Kidney capillary endothelial cell (primary cell): ENCODE measurements around the gene PPM1D.
"Not testable (repeated sequence)": the region's sequence is repeated elsewhere in the genome, so short reads cannot be mapped to it uniquely, and the experiment has no call there.

ENCODE experiments used
- DNase-seq: peaks from one replicate; pipeline ENCODE4 v3.0.0-alpha.2; 2018; ENCODE audit warnings: low spot score

Gene PPM1D

GRCh38 chr17:60622961-60623360 is 23.0 kb downstream of the PPM1D start:
- no peak for DNase-seq

GRCh38 chr17:60623415-60623814 is 23.4 kb downstream of the PPM1D start:
- no peak for DNase-seq

DNA sequence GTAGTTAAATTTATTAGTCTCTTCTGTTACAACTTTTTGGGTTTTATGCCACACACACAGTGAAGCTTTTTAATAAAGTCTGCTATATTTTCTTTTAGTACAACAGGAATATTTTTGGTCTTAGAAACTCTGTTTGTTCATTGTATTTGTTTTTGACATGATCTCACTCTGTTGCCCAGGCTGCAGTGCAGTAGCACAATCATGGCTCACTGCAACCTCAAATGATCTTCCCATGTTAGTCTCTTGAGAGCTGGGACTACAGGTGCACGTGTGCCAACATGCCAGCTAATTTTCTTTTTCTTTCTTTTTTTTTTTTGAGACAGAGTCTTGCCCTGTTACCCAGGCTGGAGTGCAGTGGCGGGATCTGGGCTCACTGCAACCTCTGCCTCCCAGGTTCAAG is 27.1 kb downstream of the PPM1D start:
- no peak for DNase-seq

DNA sequence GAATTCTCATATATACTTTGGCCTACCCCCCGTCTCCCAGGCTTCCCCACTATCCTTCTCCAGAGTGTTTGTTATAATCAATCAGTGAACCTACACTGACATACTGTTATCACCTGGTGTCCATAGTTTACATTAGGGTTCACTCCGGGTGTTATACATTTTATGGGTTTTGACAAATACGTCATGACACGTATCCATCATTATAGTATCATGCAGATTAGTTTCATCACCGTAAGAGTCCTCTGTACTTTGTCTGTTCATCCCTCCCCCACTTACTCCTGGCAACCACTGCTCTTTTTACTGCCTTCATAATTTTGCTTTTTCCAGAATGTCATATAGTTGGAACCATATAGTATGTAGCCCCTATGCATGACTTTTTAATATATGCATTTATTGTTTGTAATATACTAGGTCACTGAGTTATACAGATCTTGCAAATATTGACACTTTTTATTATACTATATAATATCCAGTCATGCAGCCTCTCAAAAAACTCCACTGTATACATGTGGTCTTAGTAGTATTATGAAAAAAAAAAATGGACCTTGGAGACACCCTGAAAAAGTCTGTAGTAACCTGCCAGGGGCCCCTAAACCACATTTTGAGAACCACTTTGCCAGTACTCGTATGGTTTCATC is 28.4 kb downstream of the PPM1D start:
- no peak for DNase-seq

DNA sequence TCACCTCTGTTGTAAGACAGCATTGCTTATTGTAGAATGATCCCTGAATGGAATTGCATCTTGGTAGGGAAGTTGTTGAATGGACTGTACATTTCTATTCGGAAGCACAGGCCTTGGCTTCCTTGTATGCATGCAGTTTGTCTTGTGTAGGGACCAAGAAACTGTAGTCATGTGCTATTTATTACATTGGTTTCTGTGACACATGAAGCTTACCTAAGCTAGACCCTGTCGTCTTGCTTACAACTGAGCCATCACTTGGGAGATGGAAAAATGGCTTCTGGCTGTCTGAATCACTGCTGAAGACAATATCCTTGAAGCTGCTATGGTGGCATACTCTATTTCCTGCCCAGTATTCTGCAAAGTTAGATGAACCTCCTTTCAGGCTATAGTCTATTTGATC is 29.1 kb downstream of the PPM1D start:
- DNase-seq, result no peak

DNA sequence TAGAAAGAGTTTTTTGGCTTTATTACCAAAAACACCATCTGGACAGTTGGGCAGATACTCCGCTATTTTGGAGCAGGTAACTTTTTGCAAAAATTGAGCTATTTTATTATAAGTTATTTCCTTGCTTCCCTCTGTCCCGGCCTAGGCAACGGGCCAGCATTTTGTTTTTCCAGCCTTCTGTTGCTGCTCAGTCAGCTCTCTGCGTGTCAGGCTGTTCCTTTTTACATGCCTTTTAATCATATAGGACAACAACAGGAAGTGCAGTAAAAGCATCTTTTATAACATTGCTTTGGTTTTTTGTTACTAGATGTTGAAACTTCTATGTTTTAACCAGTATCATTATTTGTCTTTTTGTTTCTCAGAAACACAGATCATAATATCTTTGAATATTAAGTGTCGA is 30.4 kb downstream of the PPM1D start:
- no peak for DNase-seq

- no peak for DNase-seq
These were observed 31.1 kb downstream of the PPM1D start for GRCh38 chr17:60631119-60631518.

- no peak for DNase-seq
These were observed 37.7 kb downstream of the PPM1D start for GRCh38 chr17:60637683-60638082.

DNA sequence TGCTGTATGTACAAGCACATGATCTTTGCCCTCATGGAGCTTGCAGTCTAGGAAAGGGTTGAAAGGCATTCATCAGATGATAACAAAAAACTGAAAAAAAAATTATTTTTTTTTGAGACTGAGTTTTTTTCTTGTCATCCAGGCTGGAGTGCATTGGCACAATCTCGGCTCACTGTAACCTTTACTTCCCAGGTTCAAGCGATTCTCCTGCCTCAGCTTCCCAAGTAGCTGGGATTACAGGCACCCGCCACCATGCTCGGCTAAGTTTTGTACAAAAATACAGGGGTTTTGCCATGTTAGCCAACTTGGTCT is 39.0 kb downstream of the PPM1D start:
- no peak for DNase-seq

DNA sequence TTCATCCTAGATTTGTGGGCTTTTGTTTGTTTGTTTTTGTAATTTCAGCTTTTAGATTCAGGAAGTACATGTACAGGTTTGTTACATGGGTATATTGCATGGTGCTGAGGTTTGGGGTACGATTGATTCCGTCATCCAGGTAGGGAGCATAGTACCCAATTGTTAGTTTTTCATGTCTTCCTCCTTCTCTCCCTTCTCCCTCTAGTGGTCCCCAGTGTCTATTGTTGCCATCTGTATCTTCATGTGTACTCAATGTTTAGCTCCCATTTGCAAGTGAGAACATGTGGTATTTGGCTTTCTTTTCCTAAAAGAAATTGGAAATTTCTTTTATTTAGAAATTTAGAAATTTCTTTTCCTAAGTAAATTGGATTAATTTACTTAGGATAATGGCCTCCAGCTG is 40.5 kb downstream of the PPM1D start:
- no peak for DNase-seq

GRCh38 chr17:60641126-60641525 is 41.1 kb downstream of the PPM1D start:
- DNase-seq, result no peak

GRCh38 chr17:60641810-60642220 is 41.8 kb downstream of the PPM1D start:
- peak; percentile 70 for DNase-seq

GRCh38 chr17:60645918-60646523 is 46.0 kb downstream of the PPM1D start:
- no peak for DNase-seq

DNA sequence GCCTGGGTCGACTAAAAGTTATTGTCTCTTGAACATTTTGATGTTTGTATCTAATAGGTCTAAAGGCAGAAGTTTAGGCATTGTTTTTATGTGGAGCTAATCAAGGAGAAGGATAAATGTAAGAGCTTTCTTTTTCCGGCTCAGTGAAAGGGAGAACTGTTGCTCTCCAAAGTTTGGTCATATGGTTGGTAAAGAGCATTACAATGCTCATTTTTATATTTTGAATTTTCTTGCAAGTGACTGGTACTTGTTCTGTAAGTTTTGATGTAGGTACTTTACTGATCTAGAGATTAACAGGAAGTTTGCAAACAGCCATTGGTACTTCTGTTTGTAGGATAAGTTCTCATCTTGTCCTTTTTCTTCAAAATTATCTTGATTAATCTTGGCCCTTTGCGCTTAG is 46.7 kb downstream of the PPM1D start:
- DNase-seq, result no peak

GRCh38 chr17:60647705-60648104 is 47.7 kb downstream of the PPM1D start:
- no peak for DNase-seq

GRCh38 chr17:60652454-60653247 is 52.7 kb downstream of the PPM1D start:
- no peak for DNase-seq

- no peak for DNase-seq
These were observed 53.6 kb downstream of the PPM1D start for GRCh38 chr17:60653569-60653968.

DNA sequence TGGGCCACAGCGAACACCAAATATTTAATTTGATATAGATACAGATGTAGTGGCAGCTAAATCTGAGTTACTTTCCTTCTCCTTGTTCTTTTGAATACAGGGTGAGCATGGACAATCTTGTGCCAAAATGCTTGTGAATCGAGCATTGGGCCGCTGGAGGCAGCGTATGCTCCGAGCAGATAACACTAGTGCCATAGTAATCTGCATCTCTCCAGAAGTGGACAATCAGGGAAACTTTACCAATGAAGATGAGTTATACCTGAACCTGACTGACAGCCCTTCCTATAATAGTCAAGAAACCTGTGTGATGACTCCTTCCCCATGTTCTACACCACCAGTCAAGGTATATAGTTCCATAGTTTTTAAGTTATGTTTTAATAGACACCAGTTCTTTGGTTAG is 56.5 kb downstream of the PPM1D start:
- no peak for DNase-seq

DNA sequence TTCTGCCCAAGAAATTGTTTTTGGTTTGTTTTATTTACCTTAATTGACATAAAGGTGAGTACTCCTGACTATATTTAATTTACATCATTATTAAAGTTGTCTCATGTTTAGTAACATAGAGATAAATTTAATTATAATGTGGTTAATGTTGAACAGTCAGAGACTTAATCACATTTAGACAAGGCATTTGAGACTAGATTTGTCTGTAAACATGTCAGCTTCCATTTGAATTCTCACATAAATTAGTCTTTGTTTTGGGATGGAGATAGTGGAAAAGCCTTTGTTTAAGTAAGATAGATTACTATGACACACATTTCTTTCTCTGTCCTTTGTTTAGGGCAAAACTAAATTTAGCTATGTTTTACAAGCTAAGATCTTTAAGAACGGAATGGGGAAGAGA is 59.2 kb downstream of the PPM1D start:
- DNase-seq, result no peak

GRCh38 chr17:60661489-60661888 is 61.5 kb downstream of the PPM1D start:
- no peak for DNase-seq

- DNase-seq, result no peak
These were observed 64.0 kb downstream of the PPM1D start for GRCh38 chr17:60664022-60664421.

DNA sequence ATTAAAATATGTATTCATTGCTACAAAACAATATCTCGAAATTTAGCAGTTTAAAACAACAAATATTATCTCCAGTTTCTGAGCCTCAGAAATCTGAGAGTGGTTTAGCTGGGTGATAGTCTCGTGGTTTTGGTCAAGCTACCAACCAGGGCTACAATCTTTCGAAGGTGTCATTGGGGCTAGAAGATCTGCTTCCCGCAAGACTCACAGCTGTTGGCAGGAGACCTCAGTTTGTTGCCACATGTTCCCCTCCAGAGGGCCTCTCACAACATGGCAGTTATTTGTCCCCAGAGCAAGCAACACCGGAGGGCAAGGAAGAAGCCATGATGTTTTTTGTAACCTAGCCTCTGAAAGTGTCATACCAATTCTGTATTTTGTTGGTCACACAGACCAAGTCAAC is 65.6 kb downstream of the PPM1D start:
- no peak for DNase-seq

DNA sequence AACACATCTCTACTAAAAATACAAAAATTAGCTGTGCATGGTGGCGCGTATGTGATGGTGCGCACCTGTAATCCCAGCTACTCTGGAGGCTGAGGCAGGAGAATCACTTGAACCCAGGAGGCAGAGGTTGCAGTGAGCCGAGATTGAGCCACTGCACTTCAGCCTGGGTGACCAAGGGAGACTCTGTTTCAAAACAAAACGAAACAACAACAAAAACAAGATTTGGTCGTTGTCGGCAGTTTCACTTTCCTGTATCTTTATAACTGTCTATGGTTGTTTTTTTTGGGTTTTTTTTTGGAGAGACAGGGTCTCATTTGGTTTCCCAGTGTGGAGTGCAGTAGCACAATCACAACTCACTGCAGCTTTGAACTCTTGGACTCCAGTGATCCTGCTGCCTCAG is 68.7 kb downstream of the PPM1D start:
- DNase-seq, result not testable (repeated sequence)

GRCh38 chr17:60671482-60671881 is 71.5 kb downstream of the PPM1D start:
- DNase-seq, result no peak
